GM23338 (cell line): ENCODE results near the gene COL26A1. TPM values are rescaled to one million over a fixed set of nuclear protein-coding genes. Genes with fewer than 3 reads are reported as not detected.

Experiments used
- ATAC-seq: fragments of 200-7000 bp; cut with Tn5 transposase; 3 replicates; pipeline ENCODE4 v1.9.1; 2020
- DNase-seq: peaks from one replicate; pipeline ENCODE4 v3.0.0-alpha.2; 2015; ENCODE audit warnings: low spot score
- H2AFZ ChIP-seq: fragments of 200-600 bp; sonication (generic); 2 replicates; pipeline ENCODE4 v1.8.0; 2016; ENCODE audit warnings: antibody characterized with exemption, mild to moderate bottlenecking, moderate library complexity
- H3F3A ChIP-seq: fragments of 200-600 bp; sonication (generic); replicated peaks from 2 replicates; pipeline ENCODE4 v1.8.0; 2017; ENCODE audit warnings: antibody characterized with exemption, mixed run types, low read depth
- H3K27ac ChIP-seq: fragments of 200-600 bp; sonication (generic); 2 replicates; pipeline ENCODE4 v1.6.1; 2016; ENCODE audit warnings: low read depth
- H3K27me3 ChIP-seq: fragments of 200-600 bp; sonication (generic); 2 replicates; pipeline ENCODE4 v1.8.0; 2016; ENCODE audit warnings: mild to moderate bottlenecking, mixed run types, moderate library complexity; ENCODE audit not compliant: insufficient read depth
- H3K36me3 ChIP-seq: fragments of 200-600 bp; sonication (generic); 2 replicates; pipeline ENCODE4 v1.8.0; 2016; ENCODE audit warnings: mild to moderate bottlenecking; ENCODE audit not compliant: insufficient read depth
- H3K4me1 ChIP-seq: fragments of 200-600 bp; sonication (generic); 2 replicates; pipeline ENCODE4 v1.8.0; 2016; ENCODE audit warnings: mild to moderate bottlenecking, moderate library complexity; ENCODE audit not compliant: insufficient read depth
- H3K4me2 ChIP-seq: fragments of 200-600 bp; sonication (generic); 2 replicates; pipeline ENCODE4 v1.7.1; 2017; ENCODE audit warnings: mixed run types
- H3K4me3 ChIP-seq: fragments of 200-600 bp; sonication (generic); 2 replicates; pipeline ENCODE4 v1.6.1; 2016; ENCODE audit warnings: mixed run types
- H3K79me2 ChIP-seq: fragments of 200-600 bp; sonication (generic); replicated peaks from 2 replicates; pipeline ENCODE4 v1.8.0; 2017; ENCODE audit warnings: mild to moderate bottlenecking; ENCODE audit not compliant: insufficient read depth
- H3K9me2 ChIP-seq: fragments of 200-600 bp; sonication (generic); 2 replicates; pipeline ENCODE4 v1.8.0; 2017; ENCODE audit not compliant: insufficient read depth
- H4K20me1 ChIP-seq: fragments of 200-600 bp; sonication (generic); replicated peaks from 2 replicates; pipeline ENCODE4 v1.8.0; 2017; ENCODE audit warnings: mild to moderate bottlenecking; ENCODE audit not compliant: insufficient read depth
- H3K27ac Mint-ChIP-seq: 2 replicates; pipeline ENCODE4 v1.8.0; 2020; ENCODE audit warnings: inconsistent platforms, mild to moderate bottlenecking, moderate library complexity, mixed read lengths
- H3K27me3 Mint-ChIP-seq: 3 replicates; pipeline ENCODE4 v1.8.0; 2022; ENCODE audit warnings: low read depth, mild to moderate bottlenecking, moderate library complexity, mixed read lengths, inconsistent platforms; ENCODE audit not compliant: insufficient read depth, poor library complexity
- H3K36me3 Mint-ChIP-seq: 3 replicates; pipeline ENCODE4 v1.8.0; 2021; ENCODE audit warnings: low read depth, mild to moderate bottlenecking, inconsistent platforms, moderate library complexity, mixed read lengths
- H3K4me1 Mint-ChIP-seq: 3 replicates; pipeline ENCODE4 v1.8.0; 2020; ENCODE audit warnings: mild to moderate bottlenecking, inconsistent platforms, mixed read lengths
- H3K4me3 Mint-ChIP-seq: 3 replicates; pipeline ENCODE4 v1.8.0; 2021; ENCODE audit warnings: moderate library complexity, mild to moderate bottlenecking, inconsistent platforms, mixed read lengths
- H3K9me3 Mint-ChIP-seq: 3 replicates; pipeline ENCODE4 v1.8.0; 2020; ENCODE audit warnings: moderate library complexity, mild to moderate bottlenecking, inconsistent platforms, mixed read lengths
- CREB1 ChIP-seq: fragments of 250-450 bp; sonication (Bioruptor Pico); IDR thresholded peaks from 2 replicates; pipeline ENCODE4 v1.5.0; 2020; ENCODE audit warnings: low read depth, mild to moderate bottlenecking, moderate library complexity
- ETS1 ChIP-seq: IDR thresholded peaks from 2 replicates; pipeline ENCODE4 v1.6.1; 2016; ENCODE audit warnings: antibody characterized with exemption
- EZH2 ChIP-seq: fragments of 200-600 bp; sonication (generic); IDR thresholded peaks from one replicate; pipeline ENCODE4 v1.8.0; 2017; ENCODE audit warnings: antibody characterized with exemption, mild to moderate bottlenecking, low read depth; ENCODE audit not compliant: unreplicated experiment
- JUNB ChIP-seq: IDR thresholded peaks from one replicate; pipeline ENCODE4 v1.6.1; 2016; ENCODE audit warnings: antibody characterized with exemption; ENCODE audit not compliant: unreplicated experiment
- REST ChIP-seq: IDR thresholded peaks from one replicate; pipeline ENCODE4 v1.6.1; 2018; ENCODE audit warnings: antibody characterized with exemption; ENCODE audit not compliant: unreplicated experiment
- STAT1 ChIP-seq: IDR thresholded peaks from one replicate; pipeline ENCODE4 v1.6.1; 2016; ENCODE audit warnings: antibody characterized with exemption; ENCODE audit not compliant: unreplicated experiment
- ZNF114 ChIP-seq: fragments of 250-450 bp; sonication (Bioruptor Pico); IDR thresholded peaks from 2 replicates; pipeline ENCODE4 v1.5.0; 2020; ENCODE audit warnings: mild to moderate bottlenecking, moderate library complexity
- polyA plus RNA-seq: library from polyadenylated mRNA; unstranded; fragments of >200 nt; fragmentation: Nextera tagmentation; extraction: Ambion mirVana; gene quantifications from 2 replicates; pipeline ENCODE4 v1.2.1, GENCODE V29; 2016
- total RNA-seq: library from RNA; depleted of rRNA; stranded (reverse); fragments of >200 nt; shearing (Covaris generic); gene quantifications from 2 replicates; pipeline ENCODE4 v1.2.3, GENCODE V29; 2014

Gene COL26A1
- total and polyA plus RNA-seq, 2 experiments from 2014 or later, result 17.8 to 55.0 TPM

DNA sequence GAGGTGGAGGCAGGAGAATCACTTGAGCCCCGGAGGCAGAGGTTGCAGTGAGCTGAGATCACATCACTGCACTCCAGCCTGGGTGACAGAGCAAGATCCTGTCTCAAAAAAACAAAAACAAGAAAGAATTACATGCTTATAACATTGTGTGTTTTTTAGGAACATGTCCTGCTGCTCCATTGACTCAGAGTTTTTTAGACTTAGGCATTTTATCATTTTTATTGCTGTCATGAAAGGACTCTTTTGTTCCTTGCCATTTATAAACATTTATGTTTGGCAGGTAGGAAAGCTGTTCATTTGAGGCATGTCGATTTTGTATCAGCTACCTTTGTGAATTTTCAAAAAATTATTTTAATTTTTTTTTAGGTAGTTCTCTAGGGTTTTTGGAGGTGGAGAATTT, 20.3 kb downstream of the COL26A1 start (continued):
- no peak for TF ChIP-seq ETS1
- no peak for TF ChIP-seq REST

GRCh38 chr7:101386177-101386557, 23.5 kb downstream of the COL26A1 start:
- peaks cover 13% of the 10 kb centered on the region; the same call in 2 of the 3 replicates for H3K9me3 Mint-ChIP-seq
- no peak overlapping the region for H3K27ac Mint-ChIP-seq
- Histone ChIP-seq H3K79me2 (peaks cover 42% of the 10 kb centered on the region), H3K27ac (peak overlapping the region; percentile 90; the same call in 1 of the 2 replicates), H3F3A (peaks cover 7% of the 10 kb centered on the region; the same call in 1 of the 2 replicates), H3K4me3 (peak overlapping the region; percentile 28; the same call in 1 of the 2 replicates), H3K4me1 (peaks cover 21% of the 10 kb centered on the region), H3K27me3 (no peaks in the 10 kb centered on the region), H3K36me3 (no peaks in the 10 kb centered on the region), H2AFZ (no peak overlapping the region), H4K20me1 (no peaks in the 10 kb centered on the region), H3K4me2 (peak overlapping the region; percentile 13), H3K9me2 (no peaks in the 10 kb centered on the region)
- peaks cover 4% of the 10 kb centered on the region for H3K27me3 Mint-ChIP-seq
- no peak overlapping the region for H3K4me3 Mint-ChIP-seq
- H3K36me3 Mint-ChIP-seq, result peaks cover 21% of the 10 kb centered on the region
- ATAC-seq (peak; percentile 19), DNase-seq (no peak)
- TF ChIP-seq EZH2, result no peak
- TF ChIP-seq JUNB, result no peak
- peaks cover 17% of the 10 kb centered on the region for H3K4me1 Mint-ChIP-seq

DNA sequence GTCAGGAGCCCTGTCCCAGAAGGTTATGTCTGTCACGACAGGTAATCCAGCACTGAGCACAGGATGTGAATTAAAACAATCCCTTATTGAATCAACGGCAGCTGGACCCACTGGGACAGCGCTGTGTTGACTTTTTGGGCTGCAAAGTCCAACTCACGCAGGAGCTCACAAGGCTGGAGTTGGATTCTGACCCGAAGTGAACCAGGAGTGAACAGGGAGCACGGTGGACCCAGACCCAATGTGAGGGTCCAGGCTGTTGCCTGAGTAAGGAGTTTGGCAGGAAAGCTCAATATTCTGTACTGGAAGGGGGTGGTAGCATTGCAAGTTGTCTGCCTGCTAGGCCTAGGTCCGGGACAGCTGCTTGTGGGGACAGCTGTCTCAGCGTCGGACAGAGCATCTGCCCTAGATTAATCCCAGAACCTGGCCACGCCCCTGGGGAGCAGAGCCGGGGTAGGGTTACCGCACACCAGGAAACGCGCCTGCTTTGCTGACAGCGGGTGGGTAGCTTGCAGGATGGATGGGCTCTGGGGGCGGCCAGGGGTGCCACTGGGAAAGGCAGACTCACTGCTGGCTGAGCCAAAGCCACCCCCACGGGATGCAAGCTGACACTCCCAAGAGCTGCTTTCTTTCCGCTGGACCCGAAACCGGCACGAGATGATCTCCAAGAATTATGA, 24.0 kb downstream of the COL26A1 start:
- Mint-ChIP-seq H3K36me3 (peaks cover 15% of the 10 kb centered on the region; the same call in 2 of the 3 replicates), H3K4me1 (peaks cover 18% of the 10 kb centered on the region), H3K27ac (peak overlapping the region; percentile 59), H3K9me3 (peaks cover 8% of the 10 kb centered on the region; the same call in 2 of the 3 replicates), H3K4me3 (no peak overlapping the region), H3K27me3 (peaks cover 4% of the 10 kb centered on the region)
- peak overlapping the region; percentile 90; the same call in 1 of the 2 replicates for H3K27ac ChIP-seq
- H3F3A ChIP-seq, result peaks cover 7% of the 10 kb centered on the region; the same call in 1 of the 2 replicates
- H3K4me3 ChIP-seq, result peak overlapping the region; percentile 28; the same call in 1 of the 2 replicates
- H3K9me2 ChIP-seq, result no peaks in the 10 kb centered on the region
- H3K4me1 ChIP-seq, result peaks cover 27% of the 10 kb centered on the region
- no peaks in the 10 kb centered on the region for H3K36me3 ChIP-seq
- H4K20me1 ChIP-seq, result no peaks in the 10 kb centered on the region
- H2AFZ ChIP-seq, result 0 out of 2 replicates have a peak overlapping the region, but pooled peaks have one; percentile 68
- peaks cover 41% of the 10 kb centered on the region for H3K79me2 ChIP-seq
- ATAC-seq (peak; percentile 92), DNase-seq (peak; percentile 79)
- no peaks in the 10 kb centered on the region for H3K27me3 ChIP-seq
- peak overlapping the region; percentile 13 for H3K4me2 ChIP-seq
- TF ChIP-seq ETS1, result no peak
- TF ChIP-seq ZNF114 (CRISPR knock-in tag), result no peak
- no peak for TF ChIP-seq STAT1
- TF ChIP-seq CREB1 (CRISPR knock-in tag), result no peak
